GM19395 (cell line): ENCODE data around the gene SPIB.
"Not testable (repeated sequence)": the region's sequence is repeated elsewhere in the genome, so short reads cannot be mapped to it uniquely, and the experiment has no call there.

Experiments used
- ATAC-seq: cut with Tn5 transposase; IDR thresholded peaks from one replicate; pipeline ENCODE4 v1.9.1; 2021; ENCODE audit warnings: mild to moderate bottlenecking, moderate library complexity; ENCODE audit not compliant: unreplicated experiment

Gene SPIB

GRCh38 chr19:50465000-50465399, 46.3 kb downstream of the SPIB start:
- ATAC-seq, result no peak

- ATAC-seq, result no peak
Observed at GRCh38 chr19:50465986-50466705, 47.4 kb downstream of the SPIB start.

GRCh38 chr19:50466706-50467039, 47.9 kb downstream of the SPIB start:
- no peak for ATAC-seq

GRCh38 chr19:50467566-50467965, 48.8 kb downstream of the SPIB start:
- ATAC-seq, result no peak

GRCh38 chr19:50468818-50469217, 50.1 kb downstream of the SPIB start:
- ATAC-seq, result no peak

GRCh38 chr19:50473336-50473735, 54.6 kb downstream of the SPIB start:
- ATAC-seq, result not testable (repeated sequence)

GRCh38 chr19:50475101-50475568, 56.4 kb downstream of the SPIB start:
- no peak for ATAC-seq

- ATAC-seq, result no peak
Observed at GRCh38 chr19:50475736-50476223, 57.0 kb downstream of the SPIB start.

- ATAC-seq, result peak; percentile 81
Observed at GRCh38 chr19:50476224-50476906, 57.6 kb downstream of the SPIB start, which contains the start of the genes EMC10 and GARIN5A. Gene EMC10, plus strand, starts transcription at chr19:50476507. Its CDS starts 38 bp downstream, at chr19:50476545. Gene GARIN5A, minus strand, starts transcription at chr19:50476848. Its CDS starts 460 bp downstream, at chr19:50476388.

GRCh38 chr19:50476907-50477238, 58.1 kb downstream of the SPIB start:
- ATAC-seq, result no peak

GRCh38 chr19:50477751-50478515, 59.2 kb downstream of the SPIB start:
- no peak for ATAC-seq

GRCh38 chr19:50478901-50479715, 60.4 kb downstream of the SPIB start:
- no peak for ATAC-seq

- ATAC-seq, result no peak
Observed at GRCh38 chr19:50479761-50480251, 61.1 kb downstream of the SPIB start.

- no peak for ATAC-seq
Observed at GRCh38 chr19:50480281-50481111, 61.8 kb downstream of the SPIB start.
